NCI-H1694 (cell line): ENCODE data around the gene FAM110C.
"Not testable (repeated sequence)": the region's sequence is repeated elsewhere in the genome, so short reads cannot be mapped to it uniquely, and the experiment has no call there.

ENCODE experiments used
- DNase-seq: peaks from one replicate; lab custom pipeline; 2025; lab: John Stamatoyannopoulos, UW

Gene FAM110C

DNA sequence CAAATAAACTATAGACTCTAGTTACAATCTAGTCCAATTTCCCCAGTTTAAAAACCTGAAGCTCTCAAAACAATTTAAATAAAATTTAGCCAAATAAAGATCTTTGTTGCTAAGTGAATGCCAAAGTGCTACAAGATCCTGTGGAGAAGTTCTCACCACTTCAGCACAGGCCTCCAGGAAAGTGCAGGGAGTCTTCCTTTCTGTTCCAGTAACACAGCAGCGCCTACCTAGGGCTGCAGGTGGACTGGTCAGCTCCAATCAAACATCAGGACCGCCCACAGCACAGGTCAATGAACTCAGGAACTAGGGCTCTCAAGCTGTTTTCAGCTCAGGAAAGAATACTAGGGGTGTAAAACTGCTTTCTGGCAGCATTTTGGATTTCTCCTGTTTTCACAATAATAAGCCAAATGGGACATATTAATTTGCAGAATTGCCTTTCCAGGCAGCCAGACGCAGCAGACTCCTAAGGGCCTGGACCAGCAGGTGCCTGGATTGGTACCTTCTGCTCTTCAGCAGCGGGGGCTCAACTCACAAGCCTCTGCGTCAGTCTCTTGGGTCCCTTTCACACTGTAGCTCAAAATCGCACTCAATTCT, 1.5 kb downstream of the FAM110C start:
- no peak for DNase-seq

GRCh38 chr2:42788-43187, 3.5 kb downstream of the FAM110C start:
- no peak for DNase-seq

DNA sequence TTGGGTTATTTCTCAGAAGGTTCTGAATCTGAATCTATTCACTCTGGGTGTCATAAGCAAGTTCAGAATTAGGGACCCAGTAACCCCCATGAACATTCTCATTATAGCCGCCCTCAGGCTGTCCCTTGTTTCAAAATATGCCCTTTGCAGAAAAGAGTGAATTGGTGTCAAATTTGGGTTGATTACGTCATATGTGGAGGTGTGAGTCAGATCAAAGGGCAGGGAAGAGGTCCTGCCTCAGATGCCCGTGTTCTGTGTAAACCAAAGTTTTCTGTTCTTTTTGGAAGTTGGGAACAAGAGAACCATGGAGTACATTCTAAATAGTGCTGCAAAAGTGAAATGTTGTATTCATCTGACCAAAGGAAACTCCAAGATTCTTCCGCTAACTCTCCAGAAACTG, 5.8 kb downstream of the FAM110C start:
- DNase-seq: no peak

- no peak for DNase-seq
Measured at GRCh38 chr2:38155-38554, 8.2 kb downstream of the FAM110C start.

DNA sequence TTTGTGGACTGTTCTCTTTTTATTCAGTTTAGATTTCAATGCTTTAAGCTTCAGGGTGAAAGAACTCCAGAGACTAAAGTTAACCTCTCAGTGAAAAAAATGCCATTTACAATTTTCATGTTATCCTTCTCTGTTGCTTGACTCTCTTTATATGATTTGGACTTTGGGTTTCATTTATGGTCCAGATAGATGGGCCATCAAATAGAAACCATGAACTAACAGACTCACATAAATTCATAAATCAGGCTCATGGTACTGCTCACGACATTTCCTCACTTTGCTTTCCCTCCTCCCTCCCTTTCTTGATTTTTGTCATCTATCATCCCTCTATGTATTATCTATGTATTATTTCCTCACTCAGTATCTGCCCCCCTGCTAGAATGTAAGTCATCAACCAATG, 10.0 kb downstream of the FAM110C start:
- DNase-seq: no peak

- DNase-seq: no peak
Measured at GRCh38 chr2:35852-36251, 10.5 kb downstream of the FAM110C start.

GRCh38 chr2:33620-34019, 12.7 kb downstream of the FAM110C start:
- DNase-seq: no peak

DNA sequence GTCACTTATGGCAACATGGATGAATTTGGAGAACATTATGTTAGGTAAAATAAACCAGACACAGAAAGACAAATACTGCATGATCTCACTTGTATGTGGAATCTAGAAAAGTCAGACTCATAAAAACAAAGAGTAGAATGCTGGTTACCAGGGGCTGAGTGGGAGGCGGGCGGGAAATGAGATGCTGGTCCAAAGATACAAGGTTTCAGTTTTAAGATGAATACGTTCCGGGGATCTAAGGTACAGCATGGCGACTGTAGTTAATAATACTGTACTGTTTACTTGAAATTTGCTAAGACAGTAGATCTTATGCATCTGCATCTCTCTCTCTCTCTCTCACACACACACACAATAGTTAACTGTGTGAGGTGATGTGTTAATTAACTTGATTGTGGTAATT, 14.2 kb downstream of the FAM110C start:
- no peak for DNase-seq

DNA sequence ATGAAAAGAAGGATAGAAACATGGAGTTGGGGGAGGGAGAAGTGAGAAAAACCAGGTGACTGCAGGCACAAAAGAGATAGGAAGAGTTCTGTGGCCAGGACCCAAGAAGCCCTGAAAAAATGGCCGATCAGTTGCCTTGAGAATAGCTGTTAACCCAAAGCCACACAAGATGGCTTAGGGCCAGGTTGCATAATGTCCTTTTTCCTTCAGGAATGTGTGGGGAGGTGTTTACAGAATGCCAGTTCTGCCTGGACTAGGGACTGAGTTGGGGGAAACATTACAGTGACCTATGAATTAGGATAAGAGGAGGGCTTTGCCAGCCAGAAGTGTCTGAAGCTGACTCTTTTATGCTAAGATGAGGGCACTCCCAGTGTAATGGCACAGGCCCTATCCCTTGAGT, 17.1 kb downstream of the FAM110C start:
- no peak for DNase-seq

DNA sequence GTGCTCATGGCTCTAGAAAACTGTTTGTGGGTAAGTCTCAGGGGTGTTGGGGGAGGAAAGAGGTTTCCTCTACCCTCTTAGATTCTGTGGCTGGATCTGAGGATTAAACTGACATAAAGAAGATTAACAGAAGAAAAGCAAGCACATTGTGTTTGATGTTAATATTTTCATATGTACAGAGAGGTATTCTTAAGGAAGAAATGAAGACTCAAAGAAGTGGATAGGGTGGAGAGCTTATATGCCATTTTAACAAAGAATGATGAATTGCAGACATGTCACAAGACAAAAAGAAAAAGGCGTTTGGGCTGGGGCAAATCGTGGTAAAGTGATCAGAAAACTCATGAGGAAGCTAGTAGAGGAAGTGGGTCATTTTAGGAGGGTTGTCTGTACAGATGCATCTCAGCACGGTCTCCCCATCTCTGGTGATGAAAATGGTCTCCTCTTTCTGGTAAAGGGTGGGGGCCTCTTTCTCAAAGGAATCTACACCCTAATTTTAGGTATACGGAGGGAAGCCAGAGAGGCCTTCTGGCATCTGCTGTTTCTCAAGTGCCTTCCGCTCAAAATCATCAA, 17.8 kb downstream of the FAM110C start:
- no peak for DNase-seq

GRCh38 chr2:26891-27290, 19.4 kb downstream of the FAM110C start:
- no peak for DNase-seq

GRCh38 chr2:25543-25942, 20.8 kb downstream of the FAM110C start:
- DNase-seq: no peak

DNA sequence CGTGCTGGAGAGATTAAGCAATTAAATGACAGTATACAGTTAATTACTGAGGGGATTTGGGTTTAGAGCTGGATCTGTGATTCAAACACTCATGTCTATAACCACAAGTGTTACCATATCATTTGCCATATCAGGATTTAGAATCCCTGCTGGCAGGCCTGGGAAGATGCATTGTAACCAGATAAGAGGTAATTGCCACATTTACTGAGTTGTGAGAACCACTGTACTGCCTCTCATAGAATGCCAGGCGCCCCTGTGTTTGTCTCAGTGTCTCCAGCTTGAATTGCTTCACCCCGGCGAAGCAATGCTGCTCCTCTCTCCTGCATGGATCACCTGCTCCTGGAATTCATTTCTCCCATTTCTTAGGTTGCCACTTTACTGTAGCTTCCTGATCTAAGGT, 21.7 kb downstream of the FAM110C start:
- DNase-seq: not testable (repeated sequence)

DNA sequence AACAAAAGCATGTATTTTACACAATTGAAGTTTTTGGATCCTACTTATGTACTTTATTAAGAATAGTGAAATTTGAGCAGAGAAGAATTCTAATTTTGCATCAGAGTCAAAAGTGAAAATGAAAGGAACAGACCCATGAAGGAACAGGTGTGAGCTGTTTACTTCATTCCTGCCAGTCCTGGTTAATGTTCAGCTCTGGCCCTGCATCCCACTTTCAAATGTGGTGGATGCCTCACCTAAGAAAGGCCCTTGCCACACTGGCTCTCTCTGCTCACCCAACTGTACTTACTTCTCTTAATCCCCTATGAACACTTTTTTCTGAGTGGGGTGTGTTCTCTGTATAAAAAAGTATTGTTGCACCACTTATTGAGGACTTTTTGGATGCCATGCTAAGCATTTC, 22.2 kb downstream of the FAM110C start:
- DNase-seq: no peak

DNA sequence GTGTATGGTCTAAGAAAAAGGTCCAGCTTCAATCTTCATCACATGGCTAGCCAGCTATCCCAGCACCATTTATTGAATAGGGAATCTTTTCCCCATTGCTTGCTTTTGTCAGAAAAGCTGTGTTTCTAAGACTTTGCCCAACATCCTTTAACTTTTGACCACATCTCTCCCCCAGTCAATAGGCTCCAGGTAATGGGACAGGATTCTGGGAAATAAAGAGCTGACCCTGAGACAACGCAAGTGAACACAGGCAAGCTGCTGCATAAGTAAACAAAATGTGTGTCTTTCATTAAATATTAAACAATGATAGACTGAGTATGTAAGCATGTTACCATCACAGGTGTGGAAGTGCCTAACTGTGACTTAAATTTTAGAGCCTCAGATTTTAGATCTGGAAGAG, 23.0 kb downstream of the FAM110C start:
- DNase-seq: no peak

- not testable (repeated sequence) for DNase-seq
Measured at GRCh38 chr2:22244-22643, 24.1 kb downstream of the FAM110C start.

DNA sequence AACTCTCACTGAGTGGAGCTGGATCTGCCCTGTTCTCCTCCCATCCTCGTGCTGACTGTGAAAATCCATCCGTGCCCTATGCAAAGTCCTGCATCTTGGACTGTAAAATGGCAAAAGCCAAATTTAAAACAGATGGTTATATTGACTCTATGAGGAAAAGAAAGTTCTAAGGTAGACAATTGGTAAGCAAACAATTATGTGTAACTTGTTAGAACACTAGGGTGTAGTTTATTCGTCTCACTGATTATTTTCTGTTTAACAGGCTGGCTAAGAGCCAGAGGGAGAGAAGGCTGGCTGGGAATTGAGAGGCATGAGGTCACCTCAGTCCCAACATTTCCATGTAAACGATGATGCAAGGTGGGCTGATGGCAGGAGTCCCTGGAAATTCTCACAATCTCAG, 26.0 kb downstream of the FAM110C start:
- DNase-seq: not testable (repeated sequence)

- DNase-seq: no peak
Measured at GRCh38 chr2:19505-19904, 26.8 kb downstream of the FAM110C start.

GRCh38 chr2:18402-19271, 27.7 kb downstream of the FAM110C start:
- DNase-seq: no peak

GRCh38 chr2:15916-16315, 30.4 kb downstream of the FAM110C start:
- DNase-seq: not testable (repeated sequence)

- peak; percentile 81 for DNase-seq
Measured at GRCh38 chr2:11248-11941, 34.9 kb downstream of the FAM110C start.

DNA sequence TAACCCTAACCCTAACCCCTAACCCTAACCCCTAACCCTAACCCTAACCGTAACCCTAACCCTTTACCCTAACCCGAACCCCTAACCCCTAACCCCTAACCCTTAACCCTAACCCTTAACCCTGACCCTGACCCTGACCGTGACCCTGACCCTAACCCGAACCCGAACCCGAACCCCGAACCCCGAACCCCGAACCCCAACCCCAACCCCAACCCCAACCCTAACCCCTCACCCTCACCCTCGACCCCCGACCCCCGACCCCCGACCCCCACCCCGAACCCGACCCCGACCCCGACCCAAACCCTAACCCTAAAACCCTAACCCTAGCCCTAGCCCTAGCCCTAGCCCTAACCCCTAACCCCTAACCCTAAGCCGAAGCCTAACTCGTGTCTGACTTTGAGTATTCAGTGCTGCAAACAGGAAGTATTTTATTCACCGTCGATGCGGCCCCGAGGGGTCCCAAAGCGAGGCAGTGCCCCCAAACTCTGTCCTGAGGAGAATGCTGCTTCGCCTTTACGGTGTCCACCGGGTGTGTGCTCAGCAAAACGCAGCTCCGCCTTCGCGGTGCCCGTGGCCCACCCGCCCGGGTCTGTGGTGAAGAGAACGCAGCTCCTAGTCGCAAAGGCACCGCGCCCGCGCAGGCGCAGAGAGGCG, 36.0 kb downstream of the FAM110C start:
- DNase-seq: peak; percentile 28
